Sigmoid colon (tissue), 7 donors: Measurements from ENCODE around the gene ZNF655. TPM values are rescaled to one million over a fixed set of nuclear protein-coding genes. Genes with fewer than 3 reads are reported as not detected.

Source experiments
- DNase-seq: peaks from one replicate; pipeline ENCODE4 v3.0.0-alpha.2; 2019
- H3K27ac ChIP-seq, 4 donors: fragments of 200-600 bp; sonication (generic); one replicate each; pipeline ENCODE4 v1.5.1; 2016 to 2019; ENCODE audit warnings: mild to moderate bottlenecking in 1 of 4
- H3K27me3 ChIP-seq, 3 donors: fragments of 200-600 bp; sonication (generic); one replicate each; pipeline ENCODE4 v1.5.1; 2019; ENCODE audit warnings: mild to moderate bottlenecking in 1 of 3
- H3K36me3 ChIP-seq, 4 donors: fragments of 200-600 bp; sonication (generic); one replicate each; pipeline ENCODE4 v1.5.1; 2016 to 2019
- H3K4me1 ChIP-seq, 4 donors: fragments of 200-600 bp; sonication (generic); one replicate each; pipeline ENCODE4 v1.5.1; 2017 to 2019
- H3K4me3 ChIP-seq, 4 donors: fragments of 200-600 bp; sonication (generic); one replicate each; pipeline ENCODE4 v1.5.1; 2017 to 2019; ENCODE audit warnings: mild to moderate bottlenecking in 2 of 4, moderate library complexity in 1 of 4
- H3K9me3 ChIP-seq, 4 donors: fragments of 200-600 bp in 3 of 4; sonication (generic) in 3 of 4; one replicate each; pipeline versions ENCODE4 v1.5.1 to v1.6.1; 2013 to 2019
- EP300 ChIP-seq, 4 donors: sonication (generic); formaldehyde crosslinking; IDR thresholded peaks; one replicate each; pipeline ENCODE4 v1.6.1; 2017; ENCODE audit warnings: antibody characterized with exemption in 4 of 4
- POLR2A ChIP-seq, 2 donors: fragments of 450-650 bp; IDR thresholded peaks; one replicate each; pipeline ENCODE4 v1.6.1; 2016; ENCODE audit warnings: antibody characterized with exemption in 2 of 2, mild to moderate bottlenecking in 2 of 2, moderate library complexity in 2 of 2
- POLR2AphosphoS5 ChIP-seq, 4 donors: sonication (generic); formaldehyde crosslinking; IDR thresholded peaks; one replicate each; pipeline ENCODE4 v1.6.1; 2017; ENCODE audit warnings: antibody characterized with exemption in 4 of 4
- WGBS, 2 donors: extraction: QIAGEN DNeasy Blood & Tissue Kit; methylation state at CpG; one replicate each; pipeline ENCODE4 v1.1.7; 2013; 5-methylcytosine and 5-hydroxymethylcytosine counted together
- intact Hi-C: fragments of 100-400 bp; cut with DNase I; formaldehyde crosslinking; loops from one replicate; pipeline ENCODE4 v1.15.1; 2023
- polyA plus RNA-seq, 3 donors: library from polyadenylated mRNA; stranded (reverse); fragments of 200-250 nt; gene quantifications; one replicate each; pipeline ENCODE4 v1.2.3, GENCODE V29; 2013
- total RNA-seq, 4 donors: library from RNA; depleted of rRNA; stranded (reverse); fragments of >200 nt; gene quantifications; one replicate each; pipeline ENCODE4 v1.1.0, GENCODE V29; 2016
- TF ChIP-seq, protein P1 (sequence below), 4 experiments: fragments of 450-650 bp in 3 of 4; fragments of 200-600 bp in 1 of 4; IDR thresholded peaks; one replicate each; pipeline ENCODE4 v1.5.1; 2016 to 2019; ENCODE audit warnings: antibody characterized with exemption in 4 of 4, mild to moderate bottlenecking in 3 of 4, moderate library complexity in 2 of 4
- donor health status: healthy with polysubstance abuse.
- donor health status: Bipolar disorder and iron deficiency.
- donor health status: healthy.

ZNF655 gene
- total and polyA plus RNA-seq, 7 donors: 45.0 to 148 (median 124) TPM

DNA sequence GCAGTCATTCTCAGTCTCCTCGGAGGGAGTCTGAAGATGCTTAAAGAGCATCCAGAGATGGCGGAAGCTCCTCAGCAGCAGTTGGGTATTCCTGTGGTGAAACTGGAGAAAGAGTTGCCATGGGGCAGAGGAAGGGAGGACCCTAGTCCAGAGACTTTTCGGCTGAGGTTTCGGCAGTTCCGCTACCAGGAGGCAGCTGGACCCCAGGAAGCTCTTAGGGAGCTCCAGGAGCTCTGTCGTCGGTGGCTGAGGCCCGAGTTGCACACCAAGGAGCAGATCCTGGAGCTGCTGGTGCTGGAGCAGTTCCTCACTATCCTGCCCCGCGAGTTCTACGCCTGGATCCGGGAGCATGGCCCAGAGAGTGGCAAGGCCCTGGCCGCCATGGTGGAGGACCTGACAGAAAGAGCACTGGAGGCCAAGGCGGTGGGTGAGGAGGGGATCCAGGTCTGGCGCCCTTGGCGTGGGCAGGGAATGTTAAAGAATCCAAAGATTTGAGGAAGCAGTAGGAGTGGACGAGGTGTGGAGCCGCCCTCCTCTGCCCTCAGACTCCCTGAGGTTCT is 61.2 kb downstream of the ZNF655 start:
- Histone ChIP-seq H3K36me3 (peaks cover 33 to 64% (median 49%) of the 10 kb centered on the region in 4 donors), H3K4me3 (no peak overlapping the region), H3K4me1 (peaks cover 0 to 20% (median 12%) of the 10 kb centered on the region in 4 donors), H3K27me3 (no peaks in the 10 kb centered on the region), H3K9me3 (no peaks in the 10 kb centered on the region), H3K27ac (no peak overlapping the region)
- DNase-seq: no peak
- intact Hi-C loops: loop anchor here (5.0 kb wide), 2 partner anchors 67 to 117 kb away; partner anchors contain the start of genes FAM200A, ZKSCAN5 and ZNF394
- TF ChIP-seq, protein P1, sequence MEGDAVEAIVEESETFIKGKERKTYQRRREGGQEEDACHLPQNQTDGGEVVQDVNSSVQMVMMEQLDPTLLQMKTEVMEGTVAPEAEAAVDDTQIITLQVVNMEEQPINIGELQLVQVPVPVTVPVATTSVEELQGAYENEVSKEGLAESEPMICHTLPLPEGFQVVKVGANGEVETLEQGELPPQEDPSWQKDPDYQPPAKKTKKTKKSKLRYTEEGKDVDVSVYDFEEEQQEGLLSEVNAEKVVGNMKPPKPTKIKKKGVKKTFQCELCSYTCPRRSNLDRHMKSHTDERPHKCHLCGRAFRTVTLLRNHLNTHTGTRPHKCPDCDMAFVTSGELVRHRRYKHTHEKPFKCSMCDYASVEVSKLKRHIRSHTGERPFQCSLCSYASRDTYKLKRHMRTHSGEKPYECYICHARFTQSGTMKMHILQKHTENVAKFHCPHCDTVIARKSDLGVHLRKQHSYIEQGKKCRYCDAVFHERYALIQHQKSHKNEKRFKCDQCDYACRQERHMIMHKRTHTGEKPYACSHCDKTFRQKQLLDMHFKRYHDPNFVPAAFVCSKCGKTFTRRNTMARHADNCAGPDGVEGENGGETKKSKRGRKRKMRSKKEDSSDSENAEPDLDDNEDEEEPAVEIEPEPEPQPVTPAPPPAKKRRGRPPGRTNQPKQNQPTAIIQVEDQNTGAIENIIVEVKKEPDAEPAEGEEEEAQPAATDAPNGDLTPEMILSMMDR (IDR thresholded peaks at IDR 0.05): no peak
- TF ChIP-seq POLR2AphosphoS5 (IDR thresholded peaks at IDR 0.05) (no peak), POLR2A (IDR thresholded peaks at IDR 0.05) (no peak)
- 93 to 97% methylated on average over 18 of the region's 18 CpGs for WGBS, 2 donors

DNA sequence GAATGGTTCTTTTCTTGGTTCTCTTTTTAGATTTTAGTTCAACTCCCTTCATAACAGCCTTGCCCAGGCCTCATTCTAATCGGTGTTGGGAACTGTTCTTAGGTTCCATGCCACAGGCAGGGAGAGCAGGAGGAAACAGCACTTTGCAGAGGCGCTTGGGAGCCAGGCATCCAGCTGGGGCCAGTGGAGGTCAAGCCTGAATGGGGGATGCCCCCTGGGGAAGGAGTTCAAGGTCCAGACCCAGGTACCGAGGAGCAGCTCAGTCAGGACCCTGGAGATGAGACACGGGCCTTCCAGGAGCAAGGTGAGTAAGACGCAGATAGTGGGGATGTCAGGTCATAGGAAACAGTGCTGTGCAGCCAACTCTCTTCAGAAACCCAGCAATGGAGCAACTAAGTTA is 62.8 kb downstream of the ZNF655 start:
- TF ChIP-seq, protein P1 (IDR thresholded peaks at IDR 0.05): no peak
- TF ChIP-seq EP300 (IDR thresholded peaks at IDR 0.05): no peak
- 89 to 93% methylated on average over 5 of the region's 5 CpGs for WGBS, 2 donors
- Histone ChIP-seq H3K4me3 (no peak overlapping the region), H3K27ac (no peak overlapping the region), H3K4me1 (peaks cover 0 to 17% (median 11%) of the 10 kb centered on the region in 4 donors), H3K27me3 (no peaks in the 10 kb centered on the region), H3K36me3 (peaks cover 40 to 80% (median 65%) of the 10 kb centered on the region in 4 donors), H3K9me3 (no peaks in the 10 kb centered on the region)
- DNase-seq: no peak
- intact Hi-C loops: no loop called here

DNA sequence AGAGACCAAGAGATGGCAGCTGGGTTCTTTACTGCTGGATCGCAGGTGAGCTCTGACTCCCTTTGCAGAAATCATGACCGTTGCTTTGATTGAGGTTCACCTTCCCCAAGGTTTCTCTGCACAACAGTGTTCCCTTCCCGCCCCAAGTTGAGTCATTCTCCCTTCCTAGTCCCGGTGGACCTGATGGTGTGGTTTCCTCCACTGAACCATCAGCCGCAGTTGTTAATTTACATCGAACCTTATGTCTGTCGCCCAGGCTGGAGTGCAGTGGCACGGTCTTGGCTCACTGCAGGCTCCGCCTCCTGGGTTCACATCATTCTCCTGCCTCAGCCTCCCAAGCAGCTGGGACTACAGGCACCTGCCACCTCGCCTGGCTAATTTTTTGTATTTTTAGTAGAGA is 64.2 kb downstream of the ZNF655 start:
- no peak for DNase-seq
- 95% methylated on average over 10 of the region's 10 CpGs for WGBS, 2 donors
- H3K36me3 ChIP-seq: peaks cover 53 to 93% (median 73%) of the 10 kb centered on the region in 4 donors

DNA sequence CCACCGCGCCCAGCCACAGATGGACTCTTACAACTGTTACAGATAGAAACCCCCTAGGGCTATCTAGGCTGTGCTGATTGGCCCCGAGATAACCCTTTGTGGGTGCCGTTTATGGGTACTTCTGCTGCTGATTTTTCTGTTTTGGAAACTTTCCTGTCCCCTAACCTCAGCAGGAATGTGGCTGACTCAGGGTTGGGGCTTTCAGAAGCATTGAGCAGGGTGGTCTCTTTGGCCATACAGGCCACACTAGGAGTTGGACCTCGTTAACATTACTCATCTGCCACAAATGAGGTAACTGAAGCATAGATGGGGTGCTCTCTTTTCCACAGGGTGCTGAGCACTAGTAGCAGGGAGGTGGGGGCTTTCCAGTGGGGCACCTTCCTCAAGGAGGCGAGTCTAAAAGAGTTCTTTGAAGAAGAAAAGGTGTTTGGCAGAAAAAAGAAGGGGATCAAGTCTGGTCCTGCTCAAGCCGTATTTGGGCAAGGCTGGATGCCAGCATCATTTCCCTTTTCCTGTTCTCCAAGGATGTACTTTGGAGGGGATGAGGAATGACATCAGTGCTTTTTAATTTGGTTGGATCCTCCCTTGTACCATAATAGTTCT is 64.8 kb downstream of the ZNF655 start:
- DNase-seq: no peak
- Histone ChIP-seq H3K4me3 (no peak overlapping the region), H3K27ac (no peak overlapping the region), H3K4me1 (peaks cover 0 to 4% (median 0%) of the 10 kb centered on the region in 4 donors), H3K9me3 (no peaks in the 10 kb centered on the region), H3K36me3 (peaks cover 54 to 99% (median 78%) of the 10 kb centered on the region in 4 donors), H3K27me3 (no peaks in the 10 kb centered on the region)
- WGBS, 2 donors: 85 to 86% methylated on average over 7 of the region's 7 CpGs
- TF ChIP-seq, protein P1 (IDR thresholded peaks at IDR 0.05): no peak
- TF ChIP-seq EP300 (IDR thresholded peaks at IDR 0.05) (no peak), POLR2A (IDR thresholded peaks at IDR 0.05) (no peak), POLR2AphosphoS5 (IDR thresholded peaks at IDR 0.05) (no peak)
- intact Hi-C loops: no loop called here

More for the DNA sequence above, 64.2 kb downstream of the ZNF655 start:
- H3K9me3 ChIP-seq: no peaks in the 10 kb centered on the region
- no peak overlapping the region for H3K4me3 ChIP-seq
- no peak overlapping the region for H3K27ac ChIP-seq
- TF ChIP-seq POLR2A (IDR thresholded peaks at IDR 0.05): no peak
- no peak for TF ChIP-seq POLR2AphosphoS5 (IDR thresholded peaks at IDR 0.05)
- TF ChIP-seq EP300 (IDR thresholded peaks at IDR 0.05): no peak
- TF ChIP-seq, protein P1 (IDR thresholded peaks at IDR 0.05): no peak
- peaks cover 0 to 10% (median 6%) of the 10 kb centered on the region in 4 donors for H3K4me1 ChIP-seq
- H3K27me3 ChIP-seq: no peaks in the 10 kb centered on the region
- intact Hi-C loops: no loop called here
